GM12878 (cell line): Measurements from ENCODE around the gene PRPSAP1. TPM values are rescaled to one million over a fixed set of nuclear protein-coding genes. Genes with fewer than 3 reads are reported as not detected.

Experiments
- ATAC-seq: fragments of 200-7000 bp; cut with Tn5 transposase; 3 replicates; pipeline ENCODE4 v1.9.1; 2020; ENCODE audit warnings: mild to moderate bottlenecking, moderate library complexity
- BruUV-seq: library from RNA; stranded (reverse); fragments of 400-500 nt; replicated peaks from 2 replicates; lab custom pipeline; 2021; lab: Mats Ljungman, UMichigan
- CTCF ChIA-PET: fragments of 300-600 bp; sonication (Branson Sonifier 250); formaldehyde crosslinking; extraction: SDS; loops from one replicate; lab custom pipeline; 2021; ENCODE audit warnings: inconsistent platforms; lab: Yijun Ruan, JAX
- POLR2A ChIA-PET: fragments of 350-600 bp; formaldehyde crosslinking; extraction: SDS; loops from one replicate; lab custom pipeline; 2021; ENCODE audit warnings: inconsistent platforms; lab: Charles Lee
- RAD21 ChIA-PET: fragments of 300-600 bp; sonication (Branson Sonifier 250); formaldehyde crosslinking; loops from one replicate; lab custom pipeline; 2023; ENCODE audit warnings: antibody characterized with exemption; ENCODE audit not compliant: unreplicated experiment; lab: Charles Lee
- SMC1A ChIA-PET: fragments of 300-600 bp; sonication (Branson Sonifier 250); formaldehyde crosslinking; loops from one replicate; lab custom pipeline; 2023; ENCODE audit not compliant: unreplicated experiment, uncharacterized antibody; lab: Charles Lee
- DNase-seq: peaks from one replicate; pipeline ENCODE4 v3.0.0-alpha.2; 2011; ENCODE audit warnings: low read depth, low spot score
- FAIRE-seq: peaks from 3 replicates; lab custom pipeline; 2011; peaks lifted over from hg19 to GRCh38; lab: Jason Lieb, UNC
- H2AFZ ChIP-seq: 2 replicates; pipeline ENCODE4 v1.6.0; 2011; ENCODE audit warnings: low read depth, low read length, control low read depth; ENCODE audit not compliant: control insufficient read depth
- H3K27ac ChIP-seq: 2 replicates; pipeline ENCODE4 v1.5.1; 2011; ENCODE audit warnings: control low read depth; ENCODE audit not compliant: control insufficient read depth, insufficient read depth
- H3K27me3 ChIP-seq, 2 experiments: replicated peaks in 1 of 2; 2 replicates each; pipeline versions ENCODE4 v1.6.0 to v1.6.1; 2011; ENCODE audit warnings: low read length in 1 of 2; ENCODE audit not compliant: control insufficient read depth in 2 of 2, insufficient read depth in 2 of 2
- H3K36me3 ChIP-seq, 2 experiments: 2 replicates each; pipeline ENCODE4 v1.5.1; 2011; ENCODE audit warnings: low read length in 1 of 2; ENCODE audit not compliant: control insufficient read depth in 2 of 2, insufficient read depth in 2 of 2
- H3K4me1 ChIP-seq: 2 replicates; pipeline ENCODE4 v1.6.1; 2011; ENCODE audit warnings: mild to moderate bottlenecking, low read length, moderate library complexity, mixed read lengths; ENCODE audit not compliant: control insufficient read depth, insufficient read depth
- H3K4me2 ChIP-seq: 2 replicates; pipeline ENCODE4 v1.6.0; 2011; ENCODE audit warnings: control low read depth; ENCODE audit not compliant: control insufficient read depth, insufficient read depth
- H3K4me3 ChIP-seq: fragments of 200-600 bp; sonication (generic); 2 replicates; pipeline ENCODE4 v1.5.1; 2016
- H3K79me2 ChIP-seq: 2 replicates; pipeline ENCODE4 v1.6.0; 2011; ENCODE audit warnings: low read length; ENCODE audit not compliant: control insufficient read depth, insufficient read depth
- H3K9ac ChIP-seq: 2 replicates; pipeline ENCODE4 v1.8.0; 2011; ENCODE audit warnings: low read length, control low read depth, mixed read lengths; ENCODE audit not compliant: control insufficient read depth, insufficient read depth
- H3K9me3 ChIP-seq: replicated peaks from 3 replicates; pipeline ENCODE4 v1.5.1; 2011; ENCODE audit warnings: mild to moderate bottlenecking, low read length; ENCODE audit not compliant: control insufficient read depth, insufficient read depth
- H4K20me1 ChIP-seq: 2 replicates; pipeline ENCODE4 v1.6.0; 2011; ENCODE audit not compliant: control insufficient read depth, insufficient read depth
- ATF2 ChIP-seq: IDR thresholded peaks from 2 replicates; pipeline ENCODE4 v1.6.1; 2012; ENCODE audit warnings: low read length, inconsistent platforms
- BRCA1 ChIP-seq: IDR thresholded peaks from 2 replicates; pipeline ENCODE4 v1.6.1; 2011; ENCODE audit warnings: low read depth, low read length, improper control_type of control experiment
- CBX3 ChIP-seq: fragments of 200-600 bp; sonication (generic); IDR thresholded peaks from 2 replicates; pipeline ENCODE4 v1.6.1; 2016; ENCODE audit warnings: low read depth, borderline replicate concordance
- JUND ChIP-seq: IDR thresholded peaks from 2 replicates; pipeline ENCODE4 v1.6.1; 2012; ENCODE audit warnings: low read depth, mild to moderate bottlenecking, low read length, improper control_type of control experiment, moderate library complexity
- KAT2A ChIP-seq: conservative IDR thresholded peaks from 2 replicates; pipeline ENCODE4 v1.6.1; 2011; ENCODE audit warnings: low read depth, low read length; ENCODE audit not compliant: control insufficient read depth
- NR2F1 ChIP-seq: fragments of 450-650 bp; conservative IDR thresholded peaks from 2 replicates; pipeline ENCODE4 v1.6.1; 2017; ENCODE audit warnings: mild to moderate bottlenecking
- RCOR1 ChIP-seq: conservative IDR thresholded peaks from 2 replicates; pipeline ENCODE4 v1.6.1; 2012; ENCODE audit warnings: low read depth, low read length, improper control_type of control experiment
- USF1 ChIP-seq: IDR thresholded peaks from 2 replicates; pipeline ENCODE4 v1.6.1; 2011; ENCODE audit warnings: borderline replicate concordance, low read depth, mild to moderate bottlenecking, moderate library complexity, mixed read lengths, low read length; ENCODE audit not compliant: insufficient read depth; ENCODE audit errors: extremely low read length
- ZNF274 ChIP-seq: IDR thresholded peaks from one replicate; pipeline ENCODE4 v1.8.0; 2011; ENCODE audit not compliant: insufficient read length, insufficient read depth
- ZNF622 ChIP-seq: fragments of 450-650 bp; IDR thresholded peaks from 2 replicates; pipeline ENCODE4 v1.6.1; 2017; ENCODE audit warnings: mild to moderate bottlenecking, inconsistent platforms
- ZSCAN29 ChIP-seq: fragments of 450-650 bp; IDR thresholded peaks from 2 replicates; pipeline ENCODE4 v1.6.1; 2017; ENCODE audit warnings: mild to moderate bottlenecking, moderate library complexity
- WGBS: methylation state at CpG from one replicate; pipeline ENCODE4 v1.1.6; 2016; ENCODE audit warnings: low lambda C conversion rate; ENCODE audit not compliant: insufficient replicate concordance, insufficient coverage; ENCODE audit errors: missing lambda C conversion rate; 5-methylcytosine and 5-hydroxymethylcytosine counted together
- in situ Hi-C: fragments of 300-500 bp; cut with MboI; formaldehyde crosslinking; loops from 9 replicates; pipeline ENCODE4 v1.14.3; 2018; ENCODE audit warnings: mixed read lengths
- intact Hi-C: fragments of 100-400 bp; cut with micrococcal nuclease; formaldehyde crosslinking; loops from one replicate; pipeline ENCODE4 v1.14.2; 2022; ENCODE audit not compliant: unreplicated experiment
- polyA plus RNA-seq, 11 experiments: library from polyadenylated mRNA; depleted of rRNA in 4 of 11; unstranded in 6 of 11; stranded (reverse) in 5 of 11; fragments of >200 nt; fragmentation: Nextera tagmentation in 4 of 11; fragmentation: Illumina TruSeq in 1 of 11; extraction: Ambion mirVana in 4 of 11; extraction: Trizol in 1 of 11; gene quantifications; 1 replicate in 1 of 11; 2 replicates in 10 of 11; pipeline versions ENCODE4 v1.2.1 to v1.2.3, GENCODE V29; 2011 to 2016; ENCODE audit warnings: inconsistent platforms in 2 of 11, missing spikeins in 2 of 11, low read depth in 1 of 11
- total RNA-seq, 4 experiments: library from RNA; depleted of rRNA in 3 of 4; stranded (reverse); fragments of >200 nt in 3 of 4; fragmentation: Illumina TruSeq in 1 of 4; extraction: Trizol in 1 of 4; gene quantifications; 2 replicates each; pipeline versions ENCODE4 v1.2.1 to v1.2.3, GENCODE V29; 2013 to 2021
- TF ChIP-seq, protein P1 (sequence below), 3 experiments: IDR thresholded peaks in 2 of 3; conservative IDR thresholded peaks in 1 of 3; 2 replicates each; pipeline ENCODE4 v1.5.1; 2011; ENCODE audit warnings: low read depth in 3 of 3, low read length in 3 of 3, mild to moderate bottlenecking in 3 of 3, control low read depth in 2 of 3, moderate library complexity in 2 of 3, inconsistent platforms in 1 of 3, mixed read lengths in 1 of 3; ENCODE audit not compliant: control insufficient read depth in 2 of 3, insufficient read depth in 1 of 3; ENCODE audit errors: extremely low read depth in 1 of 3
- TF ChIP-seq, protein P2 (sequence below): IDR thresholded peaks from 2 replicates; pipeline ENCODE4 v1.6.1; 2012; ENCODE audit warnings: low read depth, low read length, improper control_type of control experiment

PRPSAP1 gene
- total and polyA plus RNA-seq, 10 of the 15 experiments (the other 5 are each of a cell fraction or from before 2014, with no cell fraction given) = 15.8 to 84.2 (median 44.2) TPM

DNA sequence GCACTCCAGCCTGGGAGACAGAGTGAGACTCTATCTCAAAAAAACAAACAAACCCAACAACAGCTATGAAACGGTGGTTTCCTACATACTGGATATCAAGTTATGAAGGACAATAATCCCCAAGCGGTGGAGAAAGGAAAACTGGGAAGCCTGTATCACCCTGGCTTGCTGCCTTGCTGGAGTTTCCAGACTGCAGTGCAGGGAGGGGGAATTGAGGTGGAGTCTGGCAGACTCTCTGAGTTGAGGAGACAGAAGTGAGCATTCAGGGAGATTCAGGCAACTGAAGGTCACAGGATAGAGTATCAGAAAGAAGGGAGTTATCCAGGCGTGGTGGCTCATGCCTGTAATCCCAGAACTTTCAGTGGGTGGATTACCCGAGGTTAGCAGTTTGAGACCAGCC, 57.5 kb downstream of the PRPSAP1 start:
- DNase-seq (no peak), ATAC-seq (no peak), FAIRE-seq (no peak)
- no peaks in the 10 kb centered on the region for H4K20me1 ChIP-seq
- in situ Hi-C loops (no loop called here), intact Hi-C loops (no loop called here)
- no peaks in the 10 kb centered on the region for H3K27me3 ChIP-seq
- no peak overlapping the region for H3K9ac ChIP-seq
- 32% methylated on average over 4 of the region's 4 CpGs for WGBS
- no peak overlapping the region for H3K4me2 ChIP-seq
- POLR2A ChIA-PET = no interaction called here
- H3K27ac ChIP-seq = no peak overlapping the region
- SMC1A ChIA-PET = interaction anchor here (1.4 to 1.6 kb wide), 3 partner anchors 172 to 282 kb away, joined by 3 to 4 read pairs (median 3); no protein-coding TSS in a partner anchor
- no peaks in the 10 kb centered on the region for H3K9me3 ChIP-seq
- RAD21 ChIA-PET = interaction anchor here (0.7 to 1.0 kb wide), 3 partner anchors 102 to 282 kb away, joined by 3 to 4 read pairs (median 4); no protein-coding TSS in a partner anchor
- no peak overlapping the region for H3K4me3 ChIP-seq
- no peaks in the 10 kb centered on the region for H3K4me1 ChIP-seq
- no peak overlapping the region for H2AFZ ChIP-seq
- no peaks in the 10 kb centered on the region for H3K36me3 ChIP-seq
- no peaks in the 10 kb centered on the region for H3K79me2 ChIP-seq
- CTCF ChIA-PET = interaction anchor here (0.7 to 8.0 kb wide), 6 partner anchors 16 to 286 kb away, joined by 3 to 47 read pairs (median 4); no protein-coding TSS in a partner anchor
- BruUV-seq = no TSS peak
- no peak for TF ChIP-seq ZSCAN29
- no peak for TF ChIP-seq RCOR1
- TF ChIP-seq KAT2A = no peak
- TF ChIP-seq ATF2 = no peak
- TF ChIP-seq, protein P1, sequence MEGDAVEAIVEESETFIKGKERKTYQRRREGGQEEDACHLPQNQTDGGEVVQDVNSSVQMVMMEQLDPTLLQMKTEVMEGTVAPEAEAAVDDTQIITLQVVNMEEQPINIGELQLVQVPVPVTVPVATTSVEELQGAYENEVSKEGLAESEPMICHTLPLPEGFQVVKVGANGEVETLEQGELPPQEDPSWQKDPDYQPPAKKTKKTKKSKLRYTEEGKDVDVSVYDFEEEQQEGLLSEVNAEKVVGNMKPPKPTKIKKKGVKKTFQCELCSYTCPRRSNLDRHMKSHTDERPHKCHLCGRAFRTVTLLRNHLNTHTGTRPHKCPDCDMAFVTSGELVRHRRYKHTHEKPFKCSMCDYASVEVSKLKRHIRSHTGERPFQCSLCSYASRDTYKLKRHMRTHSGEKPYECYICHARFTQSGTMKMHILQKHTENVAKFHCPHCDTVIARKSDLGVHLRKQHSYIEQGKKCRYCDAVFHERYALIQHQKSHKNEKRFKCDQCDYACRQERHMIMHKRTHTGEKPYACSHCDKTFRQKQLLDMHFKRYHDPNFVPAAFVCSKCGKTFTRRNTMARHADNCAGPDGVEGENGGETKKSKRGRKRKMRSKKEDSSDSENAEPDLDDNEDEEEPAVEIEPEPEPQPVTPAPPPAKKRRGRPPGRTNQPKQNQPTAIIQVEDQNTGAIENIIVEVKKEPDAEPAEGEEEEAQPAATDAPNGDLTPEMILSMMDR (IDR thresholded peaks at IDR 0.05 in 2 of 3, conservative IDR thresholded peaks at IDR 0.05 in 1 of 3; ENCODE audit: control insufficient read depth in 2 of 3, extremely low read depth in 1 of 3, insufficient read depth in 1 of 3, low read depth in 3 of 3, low read length in 3 of 3) = no peak
- TF ChIP-seq, protein P2, sequence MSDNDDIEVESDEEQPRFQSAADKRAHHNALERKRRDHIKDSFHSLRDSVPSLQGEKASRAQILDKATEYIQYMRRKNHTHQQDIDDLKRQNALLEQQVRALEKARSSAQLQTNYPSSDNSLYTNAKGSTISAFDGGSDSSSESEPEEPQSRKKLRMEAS = no peak
- no peak for TF ChIP-seq BRCA1
- no peak for TF ChIP-seq ZNF274
- no peak for TF ChIP-seq ZNF622
- TF ChIP-seq CBX3 = no peak
- no peak for TF ChIP-seq JUND
- no peak for TF ChIP-seq NR2F1
- no peak for TF ChIP-seq USF1
